Articular chondrocyte of knee joint (primary cell): ENCODE results near the gene ZNF425. TPM values are rescaled to one million over a fixed set of nuclear protein-coding genes. Genes with fewer than 3 reads are reported as not detected.

Source experiments
- small RNA-seq: library from RNA; depleted of rRNA; stranded (forward); fragments of <200 nt; gene quantifications from one replicate; pipeline ENCODE3, GENCODE V24; 2012
- total RNA-seq: library from RNA; depleted of rRNA; stranded (reverse); fragments of >200 nt; gene quantifications from 2 replicates; pipeline ENCODE4 v1.2.3, GENCODE V29; 2012

The ZNF425 gene
- total RNA-seq: 7.0 and 7.4 TPM in 2 replicates

GRCh38 chr7:149125863-149126661, at the start of gene ZNF425:
Gene ZNF425 (minus strand): TSS chr7:149126324. CDS start chr7:149126213, 111 bp downstream.

GRCh38 chr7:149147072-149147751, 21.1 kb upstream of the ZNF425 start, which contains the start of gene ZNF398:
Gene ZNF398 (plus strand): TSS chr7:149147453. CDS start chr7:149147743, 290 bp downstream.

GRCh38 chr7:149090397-149091195, 35.5 kb downstream of the ZNF425 start, which contains the start of gene ZNF786:
Gene ZNF786 (minus strand): TSS chr7:149090718. CDS start chr7:149090640, 78 bp downstream.

Small RNA genes lying within 50 kb of the gene (small RNA-seq; reads per million reads assigned to genes)
- gene COX6B1P1 (not detected), gene RN7SL521P (not detected)

Other genes starting within 250 kb of the ZNF425 start
- gene EZH2, start 242.0 kb downstream of the ZNF425 start, total RNA-seq: 12.5 and 17.3 TPM in 2 replicates
- 242 and 246 TPM in 2 replicates for gene PDIA4, start 97.8 kb downstream of the ZNF425 start, total RNA-seq
- gene ZNF786, start 35.6 kb downstream of the ZNF425 start, total RNA-seq: 4.3 and 4.4 TPM in 2 replicates
- 15.4 and 19.0 TPM in 2 replicates for gene ZNF398, start 21.1 kb upstream of the ZNF425 start, total RNA-seq
- gene ZNF282, start 69.2 kb upstream of the ZNF425 start, total RNA-seq: 16.1 and 19.6 TPM in 2 replicates
- 4.8 and 6.2 TPM in 2 replicates for gene ZNF212, start 113.3 kb upstream of the ZNF425 start, total RNA-seq
- 10.2 and 11.6 TPM in 2 replicates for gene ZNF783, start 135.9 kb upstream of the ZNF425 start, total RNA-seq